Sigmoid colon (tissue), 7 donors: ENCODE data around the gene AP3B1. TPM values are rescaled to one million over a fixed set of nuclear protein-coding genes. Genes with fewer than 3 reads are reported as not detected.

Experiments used
- DNase-seq: peaks from one replicate; pipeline ENCODE4 v3.0.0-alpha.2; 2019
- H3K27ac ChIP-seq, 4 donors: fragments of 200-600 bp; sonication (generic); one replicate each; pipeline ENCODE4 v1.5.1; 2016 to 2019; ENCODE audit warnings: mild to moderate bottlenecking in 1 of 4
- H3K27me3 ChIP-seq, 3 donors: fragments of 200-600 bp; sonication (generic); one replicate each; pipeline ENCODE4 v1.5.1; 2019; ENCODE audit warnings: mild to moderate bottlenecking in 1 of 3
- H3K36me3 ChIP-seq, 4 donors: fragments of 200-600 bp; sonication (generic); one replicate each; pipeline ENCODE4 v1.5.1; 2016 to 2019
- H3K4me1 ChIP-seq, 4 donors: fragments of 200-600 bp; sonication (generic); one replicate each; pipeline ENCODE4 v1.5.1; 2017 to 2019
- H3K4me3 ChIP-seq, 4 donors: fragments of 200-600 bp; sonication (generic); one replicate each; pipeline ENCODE4 v1.5.1; 2017 to 2019; ENCODE audit warnings: mild to moderate bottlenecking in 2 of 4, moderate library complexity in 1 of 4
- H3K9me3 ChIP-seq, 4 donors: fragments of 200-600 bp in 3 of 4; sonication (generic) in 3 of 4; one replicate each; pipeline versions ENCODE4 v1.5.1 to v1.6.1; 2013 to 2019
- CTCF ChIP-seq, 4 experiments: fragments of 450-650 bp in 3 of 4; fragments of 200-600 bp in 1 of 4; IDR thresholded peaks; one replicate each; pipeline ENCODE4 v1.5.1; 2016 to 2019; ENCODE audit warnings: antibody characterized with exemption in 4 of 4, mild to moderate bottlenecking in 3 of 4, moderate library complexity in 2 of 4
- EP300 ChIP-seq, 4 donors: sonication (generic); formaldehyde crosslinking; IDR thresholded peaks; one replicate each; pipeline ENCODE4 v1.6.1; 2017; ENCODE audit warnings: antibody characterized with exemption in 4 of 4
- POLR2A ChIP-seq, 2 donors: fragments of 450-650 bp; IDR thresholded peaks; one replicate each; pipeline ENCODE4 v1.6.1; 2016; ENCODE audit warnings: antibody characterized with exemption in 2 of 2, mild to moderate bottlenecking in 2 of 2, moderate library complexity in 2 of 2
- POLR2AphosphoS5 ChIP-seq, 4 donors: sonication (generic); formaldehyde crosslinking; IDR thresholded peaks; one replicate each; pipeline ENCODE4 v1.6.1; 2017; ENCODE audit warnings: antibody characterized with exemption in 4 of 4
- WGBS, 2 donors: extraction: QIAGEN DNeasy Blood & Tissue Kit; methylation state at CpG; one replicate each; pipeline ENCODE4 v1.1.7; 2013; 5-methylcytosine and 5-hydroxymethylcytosine counted together
- intact Hi-C: fragments of 100-400 bp; cut with DNase I; formaldehyde crosslinking; loops from one replicate; pipeline ENCODE4 v1.15.1; 2023
- polyA plus RNA-seq, 3 donors: library from polyadenylated mRNA; stranded (reverse); fragments of 200-250 nt; gene quantifications; one replicate each; pipeline ENCODE4 v1.2.3, GENCODE V29; 2013
- total RNA-seq, 4 donors: library from RNA; depleted of rRNA; stranded (reverse); fragments of >200 nt; gene quantifications; one replicate each; pipeline ENCODE4 v1.1.0, GENCODE V29; 2016
- donor health status: healthy with polysubstance abuse.
- donor health status: Bipolar disorder and iron deficiency.
- donor health status: healthy.

AP3B1 gene
- total and polyA plus RNA-seq, 7 donors = 26.8 to 48.2 (median 35.1) TPM

GRCh38 chr5:78133423-78133822 is 161.1 kb downstream of the AP3B1 start:
- peaks cover 0 to 7% (median 0%) of the 10 kb centered on the region in 4 donors for H3K36me3 ChIP-seq
- no peak for DNase-seq
- H3K9me3 ChIP-seq = no peaks in the 10 kb centered on the region
- H3K4me3 ChIP-seq = no peak overlapping the region
- TF ChIP-seq POLR2AphosphoS5 (IDR thresholded peaks at IDR 0.05) (no peak), POLR2A (IDR thresholded peaks at IDR 0.05) (no peak), EP300 (IDR thresholded peaks at IDR 0.05) (no peak), CTCF (IDR thresholded peaks at IDR 0.05) (no peak)
- 98 to 100% methylated on average over 1 of the region's 1 CpG for WGBS, 2 donors
- no peaks in the 10 kb centered on the region for H3K4me1 ChIP-seq
- intact Hi-C loops = no loop called here
- no peaks in the 10 kb centered on the region for H3K27me3 ChIP-seq
- H3K27ac ChIP-seq = no peak overlapping the region

DNA sequence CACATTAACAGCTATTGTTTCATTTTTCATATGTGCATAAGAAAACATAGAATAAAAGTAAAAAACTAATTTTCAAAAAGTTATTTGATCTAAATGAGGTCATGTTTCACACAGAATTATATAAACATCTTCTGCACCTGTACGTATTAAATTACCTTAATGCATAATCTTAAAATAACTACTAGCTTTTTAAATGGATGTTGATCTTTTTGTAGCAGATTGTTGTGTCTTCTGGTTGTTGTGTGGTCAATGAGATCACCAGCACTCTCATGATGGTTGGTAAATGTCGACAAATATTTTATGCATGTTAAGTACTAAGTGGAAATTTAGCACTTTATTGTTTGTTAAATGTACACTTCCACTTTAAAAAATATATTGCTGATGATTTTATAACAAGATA is 162.0 kb downstream of the AP3B1 start:
- DNase-seq = no peak
- Histone ChIP-seq H3K27me3 (no peaks in the 10 kb centered on the region), H3K4me1 (no peaks in the 10 kb centered on the region), H3K27ac (no peak overlapping the region), H3K4me3 (no peak overlapping the region), H3K36me3 (peaks cover 0 to 10% (median 0%) of the 10 kb centered on the region in 4 donors), H3K9me3 (no peaks in the 10 kb centered on the region)
- WGBS, 2 donors = 92 to 96% methylated on average over 2 of the region's 2 CpGs
- intact Hi-C loops = no loop called here
- TF ChIP-seq POLR2AphosphoS5 (IDR thresholded peaks at IDR 0.05) (no peak), POLR2A (IDR thresholded peaks at IDR 0.05) (no peak), EP300 (IDR thresholded peaks at IDR 0.05) (no peak), CTCF (IDR thresholded peaks at IDR 0.05) (no peak)

DNA sequence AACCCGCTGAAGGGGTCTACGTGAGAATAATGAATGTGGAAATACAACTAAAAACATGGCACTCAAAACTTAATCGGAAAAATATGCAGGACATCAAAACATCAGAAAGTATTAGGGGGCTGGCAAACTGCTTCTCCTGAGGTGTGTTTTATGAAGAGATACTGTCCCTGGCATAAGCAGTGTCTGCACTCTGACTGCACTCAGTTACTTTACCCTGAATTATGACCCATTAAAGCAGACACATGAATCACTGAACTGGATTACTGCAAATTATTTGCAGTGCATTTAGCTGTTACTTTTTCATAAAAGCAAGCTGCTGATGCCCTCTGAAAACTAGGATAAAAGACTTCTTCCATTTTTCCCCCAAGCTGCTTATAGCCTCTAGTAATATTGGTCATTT is 164.9 kb downstream of the AP3B1 start:
- Histone ChIP-seq H3K36me3 (peaks cover 0 to 16% (median 0%) of the 10 kb centered on the region in 4 donors), H3K27ac (no peak overlapping the region), H3K4me1 (no peaks in the 10 kb centered on the region), H3K27me3 (no peaks in the 10 kb centered on the region), H3K4me3 (no peak overlapping the region), H3K9me3 (no peaks in the 10 kb centered on the region)
- DNase-seq = no peak
- intact Hi-C loops = no loop called here
- 97% methylated on average over 3 of the region's 3 CpGs for WGBS, 2 donors
- TF ChIP-seq CTCF (IDR thresholded peaks at IDR 0.05) (no peak), POLR2A (IDR thresholded peaks at IDR 0.05) (no peak), EP300 (IDR thresholded peaks at IDR 0.05) (no peak), POLR2AphosphoS5 (IDR thresholded peaks at IDR 0.05) (no peak)

GRCh38 chr5:78127875-78128274 is 166.6 kb downstream of the AP3B1 start:
- 94% methylated on average over 3 of the region's 3 CpGs for WGBS, 2 donors
- no peak for TF ChIP-seq POLR2AphosphoS5 (IDR thresholded peaks at IDR 0.05)
- TF ChIP-seq CTCF (IDR thresholded peaks at IDR 0.05) = no peak
- no peak for TF ChIP-seq EP300 (IDR thresholded peaks at IDR 0.05)
- no peak for TF ChIP-seq POLR2A (IDR thresholded peaks at IDR 0.05)
- intact Hi-C loops = no loop called here
- no peak overlapping the region for H3K4me3 ChIP-seq
- no peaks in the 10 kb centered on the region for H3K9me3 ChIP-seq
- no peaks in the 10 kb centered on the region for H3K4me1 ChIP-seq
- peaks cover 0 to 16% (median 0%) of the 10 kb centered on the region in 4 donors for H3K36me3 ChIP-seq
- no peak for DNase-seq
- no peaks in the 10 kb centered on the region for H3K27me3 ChIP-seq
- H3K27ac ChIP-seq = no peak overlapping the region

- Histone ChIP-seq H3K4me3 (no peak overlapping the region), H3K27ac (no peak overlapping the region), H3K9me3 (no peaks in the 10 kb centered on the region), H3K36me3 (peaks cover 0 to 16% (median 0%) of the 10 kb centered on the region in 4 donors), H3K4me1 (no peaks in the 10 kb centered on the region), H3K27me3 (no peaks in the 10 kb centered on the region)
- 97 to 100% methylated on average over 1 of the region's 1 CpG for WGBS, 2 donors
- intact Hi-C loops = no loop called here
- TF ChIP-seq POLR2A (IDR thresholded peaks at IDR 0.05) = no peak
- no peak for DNase-seq
Observed at GRCh38 chr5:78126536-78126935, 168.0 kb downstream of the AP3B1 start.
